ENCODE data around the gene GPT2. TPM values are rescaled to one million over a fixed set of nuclear protein-coding genes. Genes with fewer than 3 reads are reported as not detected.

Gene GPT2
- total RNA-seq, 1 donor from 2014 or later: 7.9 TPM

- intact Hi-C loops (cut with DNase I): no loop called here
- no peak overlapping the region for H3K4me3 ChIP-seq
Measured at GRCh38 chr16:46923513-46924295, 39.5 kb downstream of the GPT2 start.

GRCh38 chr16:46924402-46924801 lies 40.2 kb downstream of the GPT2 start:
- Histone ChIP-seq H3K4me3 (no peak overlapping the region), H3K27ac (no peak overlapping the region), H3K9me3 (no peaks in the 10 kb centered on the region), H3K27me3 (no peaks in the 10 kb centered on the region), H3K36me3 (peaks cover 9 to 28% of the 10 kb centered on the region in 2 donors), H3K4me1 (no peaks in the 10 kb centered on the region)
- intact Hi-C loops (cut with DNase I): no loop called here
- TF ChIP-seq CTCF (IDR thresholded peaks at IDR 0.05): no peak
- DNase-seq (ENCODE audit: low spot score in 2 of 2): no peak

More at GRCh38 chr16:46923513-46924295, 39.5 kb downstream of the GPT2 start:
- H3K36me3 ChIP-seq: peaks cover 9 to 32% of the 10 kb centered on the region in 2 donors
- DNase-seq (ENCODE audit: low spot score in 2 of 2): no peak
- no peak overlapping the region for H3K27ac ChIP-seq
- H3K9me3 ChIP-seq: no peaks in the 10 kb centered on the region
- H3K27me3 ChIP-seq: no peaks in the 10 kb centered on the region
- no peak for TF ChIP-seq CTCF (IDR thresholded peaks at IDR 0.05)
- H3K4me1 ChIP-seq: no peaks in the 10 kb centered on the region

DNA sequence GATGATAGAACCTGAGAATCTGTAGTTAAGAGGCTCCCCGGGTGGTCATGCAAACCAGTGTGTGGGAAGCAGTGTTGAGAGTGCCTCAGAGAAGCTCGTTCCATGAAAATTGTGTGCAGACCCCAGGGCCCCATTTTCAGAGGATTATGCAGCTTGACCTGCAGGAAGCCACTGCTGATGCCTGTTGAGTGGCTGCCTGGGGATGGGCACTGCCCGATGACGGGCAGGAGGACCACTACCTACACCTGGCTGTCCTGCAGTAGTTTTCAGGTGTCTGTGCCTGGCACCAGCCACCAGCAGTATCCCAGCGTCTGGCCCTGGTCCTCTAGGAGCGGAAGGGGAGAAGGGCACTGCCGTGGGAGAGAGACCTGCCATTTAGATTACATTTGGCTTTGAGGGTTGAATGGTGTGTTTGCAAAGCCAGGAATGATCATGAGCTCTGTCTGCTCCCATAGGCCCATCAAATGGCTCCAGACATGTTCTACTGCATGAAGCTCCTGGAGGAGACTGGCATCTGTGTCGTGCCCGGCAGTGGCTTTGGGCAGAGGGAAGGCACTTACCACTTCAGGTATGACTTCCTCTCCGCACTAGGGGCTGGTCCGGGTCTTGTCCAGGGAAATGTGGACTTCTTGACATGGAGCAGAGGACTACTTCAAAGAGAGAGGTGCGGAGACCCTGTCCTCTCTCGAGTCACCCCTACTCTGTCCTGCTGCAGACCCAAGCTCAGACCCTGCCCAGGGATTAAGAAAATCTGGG lies 42.5 kb downstream of the GPT2 start:
- no peak overlapping the region for H3K27ac ChIP-seq
- intact Hi-C loops (cut with DNase I): no loop called here
- H3K36me3 ChIP-seq: peaks cover 9 to 28% of the 10 kb centered on the region in 2 donors
- no peak overlapping the region for H3K4me3 ChIP-seq
- DNase-seq (ENCODE audit: low spot score in 2 of 2): no peak
- H3K9me3 ChIP-seq: no peaks in the 10 kb centered on the region
- no peaks in the 10 kb centered on the region for H3K4me1 ChIP-seq
- no peaks in the 10 kb centered on the region for H3K27me3 ChIP-seq
- TF ChIP-seq CTCF (IDR thresholded peaks at IDR 0.05): no peak

DNA sequence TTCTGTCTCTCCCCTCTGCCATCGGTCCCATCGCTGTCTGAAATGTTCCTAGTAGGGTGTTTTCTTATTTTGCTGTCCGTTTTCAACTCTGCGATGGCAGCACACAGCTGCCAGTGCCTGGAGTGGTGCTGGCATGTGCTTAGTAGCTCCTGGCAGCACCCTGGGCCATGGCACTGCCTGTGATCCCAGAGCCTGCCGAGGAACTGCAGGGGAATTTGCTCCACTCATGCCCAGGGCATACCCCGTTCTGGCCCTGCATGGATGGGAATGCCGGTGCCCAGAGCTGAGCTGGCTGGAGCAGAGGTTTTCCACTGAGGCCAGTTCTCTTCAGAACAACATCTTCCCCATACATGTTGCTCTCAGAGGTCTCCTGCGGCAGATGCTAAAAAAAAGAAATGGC lies 43.1 kb downstream of the GPT2 start:
- H3K36me3 ChIP-seq: peaks cover 8 to 26% of the 10 kb centered on the region in 2 donors
- no peak overlapping the region for H3K4me3 ChIP-seq
- no peak for DNase-seq (ENCODE audit: low spot score in 2 of 2)
- intact Hi-C loops (cut with DNase I): no loop called here
- no peaks in the 10 kb centered on the region for H3K9me3 ChIP-seq
- no peak for TF ChIP-seq CTCF (IDR thresholded peaks at IDR 0.05)
- no peaks in the 10 kb centered on the region for H3K4me1 ChIP-seq
- peak overlapping the region in 1 of 2 donors; percentile 9 for H3K27ac ChIP-seq
- H3K27me3 ChIP-seq: no peaks in the 10 kb centered on the region

DNA sequence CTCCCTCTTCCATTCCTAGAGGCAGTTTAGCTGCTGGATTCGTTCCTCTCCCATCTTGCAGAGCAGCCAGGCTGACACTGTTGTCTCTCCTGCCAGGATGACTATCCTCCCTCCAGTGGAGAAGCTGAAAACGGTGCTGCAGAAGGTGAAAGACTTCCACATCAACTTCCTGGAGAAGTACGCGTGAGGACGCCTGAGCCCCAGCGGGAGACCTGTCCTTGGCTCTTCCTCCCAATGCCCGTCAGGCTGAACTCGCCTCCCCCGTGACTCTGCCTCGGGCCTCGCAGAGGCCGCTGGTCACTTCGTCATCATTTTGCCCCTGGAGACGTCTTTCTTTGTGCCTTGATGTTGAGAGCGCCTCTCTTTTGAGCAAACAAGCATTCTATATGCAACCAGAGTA lies 44.6 kb downstream of the GPT2 start:
- Histone ChIP-seq H3K4me1 (no peaks in the 10 kb centered on the region), H3K4me3 (no peak overlapping the region), H3K27me3 (no peaks in the 10 kb centered on the region), H3K36me3 (peaks cover 2 to 11% of the 10 kb centered on the region in 2 donors), H3K9me3 (no peaks in the 10 kb centered on the region), H3K27ac (no peak overlapping the region)
- intact Hi-C loops (cut with DNase I): no loop called here
- no peak for DNase-seq (ENCODE audit: low spot score in 2 of 2)
- TF ChIP-seq CTCF (IDR thresholded peaks at IDR 0.05): no peak
